GM10847 (cell line): ENCODE measurements around the gene ZNF532.

Experiments
- POLR2A ChIP-seq: IDR thresholded peaks from 2 replicates; pipeline ENCODE4 v1.6.1; 2011; ENCODE audit not compliant: insufficient read length; ENCODE audit errors: extremely low read depth

ZNF532 gene

GRCh38 chr18:58989184-58989759 is 124.6 kb downstream of the ZNF532 start:
- TF ChIP-seq POLR2A = no peak

- no peak for TF ChIP-seq POLR2A
Measured at GRCh38 chr18:58990720-58991119, 126.0 kb downstream of the ZNF532 start.

DNA sequence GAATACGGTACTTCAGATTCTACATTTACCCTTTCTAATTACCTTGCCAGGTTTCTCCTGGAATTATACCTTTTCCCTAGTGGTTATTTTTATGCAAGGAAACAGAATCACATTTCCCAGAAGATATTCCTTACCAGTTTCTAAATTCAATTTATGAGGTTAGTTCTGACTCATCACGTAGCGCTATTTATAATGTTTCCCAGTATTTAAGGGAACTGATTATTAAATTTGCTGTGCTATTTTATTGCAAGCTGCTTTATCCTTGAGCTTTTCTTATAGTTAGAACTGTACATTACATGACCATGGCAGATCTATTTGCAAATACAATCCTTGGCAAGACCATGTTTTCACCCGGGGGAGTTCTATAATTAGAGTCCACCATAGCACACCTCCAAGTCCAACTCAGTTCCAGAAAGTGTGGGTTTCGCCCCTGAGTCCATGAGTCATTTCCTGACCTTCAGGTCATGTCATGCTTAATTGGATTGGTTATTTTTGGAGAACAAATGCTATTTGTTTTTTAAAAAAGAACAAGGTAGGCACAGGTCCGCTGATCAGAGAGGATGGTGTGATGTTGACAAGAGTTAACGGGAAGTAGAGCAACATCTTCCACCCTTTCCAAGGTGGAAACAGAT is 126.6 kb downstream of the ZNF532 start:
- TF ChIP-seq POLR2A = no peak

- no peak for TF ChIP-seq POLR2A
Measured at GRCh38 chr18:58992301-58993231, 127.9 kb downstream of the ZNF532 start.

- no peak for TF ChIP-seq POLR2A
Measured at GRCh38 chr18:58993260-58993659, 128.6 kb downstream of the ZNF532 start.

- no peak for TF ChIP-seq POLR2A
Measured at GRCh38 chr18:58995663-58996062, 131.0 kb downstream of the ZNF532 start.

- TF ChIP-seq POLR2A = no peak
Measured at GRCh38 chr18:58996131-58996641, 131.5 kb downstream of the ZNF532 start.

DNA sequence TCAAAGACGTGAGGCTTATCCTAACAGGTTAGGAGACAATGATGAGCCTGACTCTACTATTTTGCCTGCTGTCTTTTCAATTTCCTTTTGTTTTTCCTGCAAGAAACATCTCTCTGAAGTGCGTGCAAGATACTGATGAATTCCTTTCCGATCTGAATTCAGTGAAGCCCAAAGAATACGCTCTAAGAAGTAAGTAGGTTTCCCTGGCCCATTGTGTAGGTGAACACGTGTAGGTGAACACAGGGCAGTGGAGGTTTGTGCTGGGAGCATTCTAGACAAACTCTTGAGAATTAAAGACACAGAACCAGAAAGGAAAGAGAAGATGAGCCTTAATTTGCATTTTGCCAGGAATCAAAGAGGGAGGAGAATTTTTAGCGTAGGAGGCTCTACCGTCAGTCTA is 132.0 kb downstream of the ZNF532 start:
- TF ChIP-seq POLR2A = no peak

GRCh38 chr18:58997811-58998337 is 133.2 kb downstream of the ZNF532 start:
- no peak for TF ChIP-seq POLR2A

DNA sequence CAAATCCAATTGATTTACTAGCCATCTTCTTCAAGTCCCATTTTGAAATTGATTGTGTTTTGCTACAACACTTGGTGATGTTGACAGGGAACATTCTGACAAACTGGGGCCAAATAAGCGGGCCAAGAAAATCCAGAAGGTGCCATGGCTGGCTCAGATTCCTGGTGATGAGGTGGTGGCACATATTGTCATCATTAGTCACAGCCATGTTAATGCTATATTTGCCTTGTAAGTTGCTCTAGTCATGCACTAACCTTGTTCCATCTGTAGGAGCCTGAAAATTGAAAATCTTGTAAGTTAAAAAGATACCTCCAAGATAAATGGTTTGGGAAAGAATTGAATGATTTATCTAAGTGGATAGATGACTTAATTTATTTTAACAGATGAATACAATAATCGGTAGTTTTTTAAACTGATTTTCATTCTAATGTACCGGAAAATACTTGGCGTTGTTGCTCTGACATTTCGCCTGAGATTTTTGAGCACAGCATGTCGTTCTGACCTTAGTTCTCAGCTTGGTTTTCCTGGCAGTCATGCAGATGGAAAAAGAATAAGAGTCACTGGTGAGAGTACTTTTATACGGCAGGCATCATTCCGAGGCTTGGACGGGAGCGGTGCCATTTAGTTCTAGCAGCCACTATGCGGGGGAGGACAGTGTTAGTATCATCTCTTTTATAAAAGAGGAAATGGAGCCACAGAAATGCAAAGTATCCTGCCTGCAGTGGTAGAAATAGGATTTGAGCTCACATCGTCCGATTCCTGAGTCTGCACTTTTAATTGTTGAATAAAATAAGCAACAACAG is 133.9 kb downstream of the ZNF532 start:
- no peak for TF ChIP-seq POLR2A

- no peak for TF ChIP-seq POLR2A
Measured at GRCh38 chr18:59001166-59001565, 136.5 kb downstream of the ZNF532 start.

DNA sequence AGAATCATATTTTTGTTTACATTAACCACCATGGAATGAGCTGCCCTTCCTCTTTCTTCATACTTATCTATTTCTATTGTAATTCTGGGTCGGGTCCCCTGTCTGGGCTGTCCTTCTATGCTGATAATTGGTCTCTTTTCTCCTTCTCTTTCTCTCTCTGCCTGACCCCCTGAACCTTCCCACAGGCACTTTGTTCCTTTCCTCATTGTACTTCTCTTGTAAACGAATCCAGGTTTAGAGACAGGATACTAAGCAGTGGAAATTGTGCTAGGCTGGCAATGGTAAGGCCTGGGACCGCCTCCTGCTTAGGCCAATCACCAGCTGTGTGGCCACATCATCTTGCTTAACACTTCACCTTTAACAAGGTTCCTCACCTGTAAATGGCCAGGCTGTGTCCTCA is 137.0 kb downstream of the ZNF532 start:
- no peak for TF ChIP-seq POLR2A

- no peak for TF ChIP-seq POLR2A
Measured at GRCh38 chr18:59002974-59003594, 138.4 kb downstream of the ZNF532 start.

DNA sequence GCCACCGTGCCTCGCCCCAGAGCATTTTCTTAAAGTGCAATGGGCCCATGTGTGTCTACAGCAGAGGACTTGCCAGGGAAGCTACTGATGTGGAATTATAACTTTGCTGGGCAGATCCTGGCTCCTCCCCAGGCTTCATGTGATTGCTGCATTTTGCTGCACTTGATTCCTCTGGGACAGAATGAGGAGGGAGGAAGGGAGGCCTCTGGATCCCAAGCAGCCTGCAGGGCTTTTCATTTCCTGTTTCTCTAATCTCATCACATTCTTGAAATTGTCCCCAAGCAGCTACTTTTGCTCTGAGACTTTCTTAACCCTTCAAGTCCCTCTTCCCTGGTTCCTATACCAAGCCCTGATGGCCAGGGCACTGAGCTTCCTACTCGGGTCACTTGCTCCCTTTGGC is 140.6 kb downstream of the ZNF532 start:
- TF ChIP-seq POLR2A = no peak

DNA sequence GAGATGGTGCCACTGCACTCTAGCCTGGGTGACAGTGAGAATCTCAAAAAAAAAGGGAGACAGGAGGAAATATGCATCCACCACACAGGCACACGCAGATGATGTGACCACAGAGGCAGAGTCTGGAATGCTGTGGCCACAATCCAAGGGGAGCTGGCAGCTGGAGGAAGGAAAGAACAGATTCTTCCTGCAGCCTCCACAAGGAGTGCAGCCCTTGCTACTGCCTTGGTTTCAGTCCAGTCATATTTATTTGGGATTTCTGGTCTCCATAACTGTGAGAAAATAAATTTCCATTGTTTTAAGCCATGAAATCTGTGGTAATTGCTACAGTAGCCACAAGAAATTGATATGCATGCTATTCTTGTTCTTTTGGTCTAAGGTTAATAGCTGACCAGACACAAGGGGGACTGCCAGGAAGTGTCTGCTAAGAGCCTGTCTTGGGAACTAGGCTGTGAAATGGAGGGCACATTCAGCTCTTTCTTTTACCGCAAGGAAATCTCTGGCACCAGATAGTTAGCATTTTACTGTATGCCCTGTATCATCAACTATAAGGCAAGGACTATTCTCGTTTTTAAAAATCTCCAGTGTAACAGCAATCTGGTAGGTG is 141.9 kb downstream of the ZNF532 start:
- TF ChIP-seq POLR2A = no peak
